Measurements from ENCODE around the gene SCAPER.

DNA sequence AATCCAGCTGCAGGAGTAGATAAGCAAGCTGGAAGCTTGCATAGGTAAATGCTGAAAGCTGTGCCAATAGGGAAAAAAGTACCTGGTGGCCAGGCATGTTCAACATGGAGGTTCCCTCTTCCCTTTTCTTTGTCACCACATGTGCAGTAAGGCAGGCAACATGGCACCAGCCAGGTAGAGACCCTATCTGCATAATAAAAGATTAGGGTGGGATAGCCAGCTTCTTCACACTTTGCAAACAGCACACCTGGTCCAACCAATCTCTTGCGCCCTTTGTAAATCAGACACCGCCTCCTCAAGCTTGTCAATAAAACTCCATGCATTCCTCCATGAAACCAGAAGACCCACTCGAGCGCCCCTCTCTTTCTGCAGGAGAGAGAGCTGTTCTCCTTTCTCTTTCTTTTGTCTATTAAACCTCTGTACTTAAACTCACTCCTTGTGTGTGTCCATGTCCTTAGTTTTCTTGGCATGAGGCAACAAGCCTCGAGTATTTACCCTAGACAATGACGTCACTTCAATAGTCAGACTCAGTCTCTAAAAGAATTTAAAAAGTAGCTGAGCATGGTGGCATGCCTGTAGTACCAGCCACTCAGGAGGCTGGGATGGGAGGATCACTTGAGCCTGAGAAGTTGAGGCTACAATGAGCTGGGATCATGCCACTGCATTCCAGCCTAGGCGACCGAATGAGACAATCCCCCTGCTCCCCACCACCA is 256.3 kb downstream of the SCAPER start:
- TF ChIP-seq, protein P1, sequence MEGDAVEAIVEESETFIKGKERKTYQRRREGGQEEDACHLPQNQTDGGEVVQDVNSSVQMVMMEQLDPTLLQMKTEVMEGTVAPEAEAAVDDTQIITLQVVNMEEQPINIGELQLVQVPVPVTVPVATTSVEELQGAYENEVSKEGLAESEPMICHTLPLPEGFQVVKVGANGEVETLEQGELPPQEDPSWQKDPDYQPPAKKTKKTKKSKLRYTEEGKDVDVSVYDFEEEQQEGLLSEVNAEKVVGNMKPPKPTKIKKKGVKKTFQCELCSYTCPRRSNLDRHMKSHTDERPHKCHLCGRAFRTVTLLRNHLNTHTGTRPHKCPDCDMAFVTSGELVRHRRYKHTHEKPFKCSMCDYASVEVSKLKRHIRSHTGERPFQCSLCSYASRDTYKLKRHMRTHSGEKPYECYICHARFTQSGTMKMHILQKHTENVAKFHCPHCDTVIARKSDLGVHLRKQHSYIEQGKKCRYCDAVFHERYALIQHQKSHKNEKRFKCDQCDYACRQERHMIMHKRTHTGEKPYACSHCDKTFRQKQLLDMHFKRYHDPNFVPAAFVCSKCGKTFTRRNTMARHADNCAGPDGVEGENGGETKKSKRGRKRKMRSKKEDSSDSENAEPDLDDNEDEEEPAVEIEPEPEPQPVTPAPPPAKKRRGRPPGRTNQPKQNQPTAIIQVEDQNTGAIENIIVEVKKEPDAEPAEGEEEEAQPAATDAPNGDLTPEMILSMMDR (IDR thresholded peaks at IDR 0.05): no peak
- no peak for TF ChIP-seq POLR2AphosphoS5 (IDR thresholded peaks at IDR 0.05)

Data from breast epithelium (tissue), 3 donors.